ENCODE results near the gene CACNA2D3.

DNA sequence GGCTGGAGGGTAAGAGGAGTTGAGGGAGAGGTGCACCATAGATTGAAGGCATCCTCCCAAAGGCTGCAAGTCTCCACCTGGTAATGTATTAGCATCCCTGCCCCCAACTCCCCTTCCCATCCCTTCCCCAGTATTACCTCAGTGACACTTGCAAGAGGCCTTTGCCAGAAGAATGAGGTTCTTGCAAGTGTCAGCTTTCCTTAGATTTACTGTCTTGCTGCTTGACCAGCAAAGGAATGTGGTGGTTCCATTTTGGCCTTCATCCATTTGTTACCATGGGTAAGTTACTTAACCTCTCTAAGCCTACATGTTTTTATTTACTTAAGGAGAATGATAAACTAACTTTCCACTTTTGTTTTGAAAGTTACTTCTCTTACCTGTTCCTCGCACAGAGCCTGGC is 696.6 kb downstream of the CACNA2D3 start:
- no peak for TF ChIP-seq POLR2A (IDR thresholded peaks at IDR 0.05)
- TF ChIP-seq, protein P1, sequence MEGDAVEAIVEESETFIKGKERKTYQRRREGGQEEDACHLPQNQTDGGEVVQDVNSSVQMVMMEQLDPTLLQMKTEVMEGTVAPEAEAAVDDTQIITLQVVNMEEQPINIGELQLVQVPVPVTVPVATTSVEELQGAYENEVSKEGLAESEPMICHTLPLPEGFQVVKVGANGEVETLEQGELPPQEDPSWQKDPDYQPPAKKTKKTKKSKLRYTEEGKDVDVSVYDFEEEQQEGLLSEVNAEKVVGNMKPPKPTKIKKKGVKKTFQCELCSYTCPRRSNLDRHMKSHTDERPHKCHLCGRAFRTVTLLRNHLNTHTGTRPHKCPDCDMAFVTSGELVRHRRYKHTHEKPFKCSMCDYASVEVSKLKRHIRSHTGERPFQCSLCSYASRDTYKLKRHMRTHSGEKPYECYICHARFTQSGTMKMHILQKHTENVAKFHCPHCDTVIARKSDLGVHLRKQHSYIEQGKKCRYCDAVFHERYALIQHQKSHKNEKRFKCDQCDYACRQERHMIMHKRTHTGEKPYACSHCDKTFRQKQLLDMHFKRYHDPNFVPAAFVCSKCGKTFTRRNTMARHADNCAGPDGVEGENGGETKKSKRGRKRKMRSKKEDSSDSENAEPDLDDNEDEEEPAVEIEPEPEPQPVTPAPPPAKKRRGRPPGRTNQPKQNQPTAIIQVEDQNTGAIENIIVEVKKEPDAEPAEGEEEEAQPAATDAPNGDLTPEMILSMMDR (IDR thresholded peaks at IDR 0.05) = no peak

Data from uterus (tissue), 2 donors.